ENCODE results near the gene YBX1.

YBX1 gene

GRCh38 chr1:42738678-42739226 is 56.5 kb downstream of the YBX1 start:
- Histone ChIP-seq H3K36me3 (ENCODE audit: insufficient read depth, low read length) (no peaks in the 10 kb centered on the region), H3K4me3 (ENCODE audit: low read depth, low read length, poor library complexity, severe bottlenecking) (no peak overlapping the region), H3K9ac (ENCODE audit: low read length) (no peak overlapping the region), H4K20me1 (ENCODE audit: insufficient read depth, low read length) (no peaks in the 10 kb centered on the region), H3F3A (ENCODE audit: insufficient read depth, low read length) (no peaks in the 10 kb centered on the region), H3K9me3 (ENCODE audit: low read length) (no peaks in the 10 kb centered on the region), H3K79me2 (ENCODE audit: insufficient read depth, low read length) (no peaks in the 10 kb centered on the region), H2AFZ (ENCODE audit: low read length) (no peak overlapping the region), H3K9me2 (ENCODE audit: low read depth, low read length) (no peaks in the 10 kb centered on the region), H3K4me2 (ENCODE audit: low read length) (no peak overlapping the region), H3K4me1 (ENCODE audit: insufficient read depth, low read length, severe bottlenecking) (no peaks in the 10 kb centered on the region), H3K27me3 (ENCODE audit: insufficient read depth, low read length) (no peaks in the 10 kb centered on the region; the same call in 1 of the 2 replicates), H3K27ac (ENCODE audit: low read depth, low read length, poor library complexity, severe bottlenecking) (no peak overlapping the region)
- TF ChIP-seq EZH2 (IDR thresholded peaks at IDR 0.05; ENCODE audit: borderline replicate concordance, low read length) (no peak), CTCF (IDR thresholded peaks at IDR 0.05; ENCODE audit: low read length) (no peak)

DNA sequence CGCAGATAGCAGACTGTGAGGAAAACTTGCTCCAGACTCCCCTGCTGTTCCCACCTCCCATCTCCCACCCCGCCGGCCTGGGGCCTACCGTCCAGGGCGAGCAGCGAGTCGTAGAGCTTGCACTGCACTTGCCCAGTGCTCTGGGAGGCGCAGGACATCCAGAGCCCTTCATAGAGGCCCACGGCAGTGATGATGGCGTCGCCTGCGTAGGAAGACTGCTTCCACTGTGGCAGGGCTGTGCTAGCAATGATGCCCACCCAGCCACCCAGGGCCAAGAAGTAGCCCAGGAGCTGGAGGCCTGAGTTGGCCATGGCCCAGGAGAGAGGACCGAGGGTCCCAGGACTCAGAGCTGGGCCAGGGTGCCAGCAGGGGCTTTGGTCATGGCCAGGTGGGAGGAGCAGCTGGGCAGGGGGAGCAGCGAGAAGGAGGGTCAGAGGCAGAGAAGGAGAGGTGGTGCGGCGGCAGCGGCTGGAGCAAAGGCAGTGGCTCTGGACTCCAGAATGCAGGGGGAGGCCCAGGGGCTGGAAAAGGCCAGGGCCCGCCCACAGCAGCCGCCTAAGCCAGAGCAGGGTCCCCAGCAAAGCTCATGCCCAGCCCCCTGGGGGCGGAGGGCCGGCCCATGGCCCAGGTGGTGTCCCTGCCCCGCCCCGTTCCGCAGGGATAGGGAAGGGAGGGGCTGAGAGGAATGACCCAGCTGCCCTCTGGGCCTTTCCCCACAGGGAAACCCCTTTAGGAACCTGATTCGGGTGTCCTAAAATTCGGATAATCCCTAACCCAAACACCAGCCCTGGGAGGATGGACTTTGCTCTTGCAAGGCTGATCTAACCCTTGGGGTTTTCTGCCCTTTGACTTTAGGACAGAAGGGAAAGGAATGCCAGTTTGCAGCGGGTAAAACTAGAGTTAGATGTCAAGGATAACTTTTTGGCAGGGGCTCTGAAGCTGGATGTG is 57.8 kb downstream of the YBX1 start, which contains the start of gene CLDN19:
Gene CLDN19 (minus strand): TSS at position 484 of the 948 bp plus-strand sequence. CDS start 173 bp downstream, at position 311.
- H2AFZ ChIP-seq (ENCODE audit: low read length): no peak within 1 kb of the TSS
- no peak within 1 kb of the TSS for H3K9ac ChIP-seq (ENCODE audit: low read length)
- H3F3A ChIP-seq (ENCODE audit: insufficient read depth, low read length): no peaks in the 10 kb centered on the region
- H3K9me2 ChIP-seq (ENCODE audit: low read depth, low read length): no peaks in the 10 kb centered on the region
- H3K9me3 ChIP-seq (ENCODE audit: low read length): no peaks in the 10 kb centered on the region
- H3K4me1 ChIP-seq (ENCODE audit: insufficient read depth, low read length, severe bottlenecking): no peaks in the 10 kb centered on the region
- no peak within 1 kb of the TSS for H3K4me3 ChIP-seq (ENCODE audit: low read depth, low read length, poor library complexity, severe bottlenecking)
- no peaks in the 10 kb centered on the region for H4K20me1 ChIP-seq (ENCODE audit: insufficient read depth, low read length)
- no peaks in the 10 kb centered on the region for H3K79me2 ChIP-seq (ENCODE audit: insufficient read depth, low read length)
- TF ChIP-seq CTCF (IDR thresholded peaks at IDR 0.05; ENCODE audit: low read length): no peak
- no peak for TF ChIP-seq EZH2 (IDR thresholded peaks at IDR 0.05; ENCODE audit: borderline replicate concordance, low read length)
- no peak within 1 kb of the TSS for H3K4me2 ChIP-seq (ENCODE audit: low read length)
- no peak within 1 kb of the TSS for H3K27ac ChIP-seq (ENCODE audit: low read depth, low read length, poor library complexity, severe bottlenecking)
- no peaks in the 10 kb centered on the region for H3K36me3 ChIP-seq (ENCODE audit: insufficient read depth, low read length)
- no peaks in the 10 kb centered on the region for H3K27me3 ChIP-seq (ENCODE audit: insufficient read depth, low read length)

- H3K9ac ChIP-seq (ENCODE audit: low read length): no peak overlapping the region
- H3K79me2 ChIP-seq (ENCODE audit: insufficient read depth, low read length): no peaks in the 10 kb centered on the region
- H3K9me2 ChIP-seq (ENCODE audit: low read depth, low read length): no peaks in the 10 kb centered on the region
- H3K27ac ChIP-seq (ENCODE audit: low read depth, low read length, poor library complexity, severe bottlenecking): no peak overlapping the region
- TF ChIP-seq CTCF (IDR thresholded peaks at IDR 0.05; ENCODE audit: low read length): no peak
- TF ChIP-seq EZH2 (IDR thresholded peaks at IDR 0.05; ENCODE audit: borderline replicate concordance, low read length): no peak
- H3K9me3 ChIP-seq (ENCODE audit: low read length): no peaks in the 10 kb centered on the region
- no peaks in the 10 kb centered on the region for H3K4me1 ChIP-seq (ENCODE audit: insufficient read depth, low read length, severe bottlenecking)
- H3K4me3 ChIP-seq (ENCODE audit: low read depth, low read length, poor library complexity, severe bottlenecking): no peak overlapping the region
- no peaks in the 10 kb centered on the region for H3K27me3 ChIP-seq (ENCODE audit: insufficient read depth, low read length)
- peaks cover 5% of the 10 kb centered on the region; the same call in 1 of the 2 replicates for H3K36me3 ChIP-seq (ENCODE audit: insufficient read depth, low read length)
- no peaks in the 10 kb centered on the region for H4K20me1 ChIP-seq (ENCODE audit: insufficient read depth, low read length)
- H3K4me2 ChIP-seq (ENCODE audit: low read length): no peak overlapping the region
- H2AFZ ChIP-seq (ENCODE audit: low read length): no peak overlapping the region
- no peaks in the 10 kb centered on the region for H3F3A ChIP-seq (ENCODE audit: insufficient read depth, low read length)
Observed at GRCh38 chr1:42740851-42741580, 58.8 kb downstream of the YBX1 start.
